Cardiac fibroblast (primary cell): ENCODE measurements around the gene MAP2K6.

ENCODE experiments used
- DNase-seq, 2 donors: peaks; one replicate each; pipeline versions ENCODE4 v3.0.0 to v3.0.0-alpha.2; 2010; ENCODE audit warnings: low read depth in 2 of 2
- H3K4me3 ChIP-seq, 2 donors: replicated peaks in 1 of 2; 1 replicate in 1 of 2; 2 replicates in 1 of 2; pipeline ENCODE4 v1.5.1; 2011; ENCODE audit warnings: low read depth in 2 of 2, low read length in 2 of 2, mild to moderate bottlenecking in 2 of 2, moderate library complexity in 1 of 2
- TF ChIP-seq, protein P1 (sequence below): IDR thresholded peaks from one replicate; pipeline ENCODE4 v1.5.1; 2011; ENCODE audit warnings: low read depth, mild to moderate bottlenecking, low read length, inconsistent platforms

MAP2K6 gene

DNA sequence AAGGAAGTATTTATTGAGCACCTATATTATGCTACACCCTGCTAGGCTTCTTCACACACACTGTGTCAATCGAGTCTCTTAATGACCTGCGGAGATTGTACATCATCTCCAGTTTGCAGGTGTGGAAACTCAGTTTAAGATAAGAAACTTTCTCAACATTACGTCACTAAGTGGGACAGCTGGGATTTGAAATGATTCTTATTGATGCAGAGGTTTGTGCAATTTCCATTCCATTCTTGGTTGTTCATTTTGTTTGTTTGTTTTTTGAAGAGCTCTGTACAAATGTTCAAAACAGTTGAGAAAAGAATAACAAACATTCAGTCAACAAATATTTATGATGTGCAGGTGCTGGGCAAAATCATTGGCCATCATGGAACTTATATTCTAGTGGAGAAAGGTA is 84.8 kb downstream of the MAP2K6 start:
- TF ChIP-seq, protein P1, sequence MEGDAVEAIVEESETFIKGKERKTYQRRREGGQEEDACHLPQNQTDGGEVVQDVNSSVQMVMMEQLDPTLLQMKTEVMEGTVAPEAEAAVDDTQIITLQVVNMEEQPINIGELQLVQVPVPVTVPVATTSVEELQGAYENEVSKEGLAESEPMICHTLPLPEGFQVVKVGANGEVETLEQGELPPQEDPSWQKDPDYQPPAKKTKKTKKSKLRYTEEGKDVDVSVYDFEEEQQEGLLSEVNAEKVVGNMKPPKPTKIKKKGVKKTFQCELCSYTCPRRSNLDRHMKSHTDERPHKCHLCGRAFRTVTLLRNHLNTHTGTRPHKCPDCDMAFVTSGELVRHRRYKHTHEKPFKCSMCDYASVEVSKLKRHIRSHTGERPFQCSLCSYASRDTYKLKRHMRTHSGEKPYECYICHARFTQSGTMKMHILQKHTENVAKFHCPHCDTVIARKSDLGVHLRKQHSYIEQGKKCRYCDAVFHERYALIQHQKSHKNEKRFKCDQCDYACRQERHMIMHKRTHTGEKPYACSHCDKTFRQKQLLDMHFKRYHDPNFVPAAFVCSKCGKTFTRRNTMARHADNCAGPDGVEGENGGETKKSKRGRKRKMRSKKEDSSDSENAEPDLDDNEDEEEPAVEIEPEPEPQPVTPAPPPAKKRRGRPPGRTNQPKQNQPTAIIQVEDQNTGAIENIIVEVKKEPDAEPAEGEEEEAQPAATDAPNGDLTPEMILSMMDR, result no peak
- no peak overlapping the region for H3K4me3 ChIP-seq
- DNase-seq, result no peak

DNA sequence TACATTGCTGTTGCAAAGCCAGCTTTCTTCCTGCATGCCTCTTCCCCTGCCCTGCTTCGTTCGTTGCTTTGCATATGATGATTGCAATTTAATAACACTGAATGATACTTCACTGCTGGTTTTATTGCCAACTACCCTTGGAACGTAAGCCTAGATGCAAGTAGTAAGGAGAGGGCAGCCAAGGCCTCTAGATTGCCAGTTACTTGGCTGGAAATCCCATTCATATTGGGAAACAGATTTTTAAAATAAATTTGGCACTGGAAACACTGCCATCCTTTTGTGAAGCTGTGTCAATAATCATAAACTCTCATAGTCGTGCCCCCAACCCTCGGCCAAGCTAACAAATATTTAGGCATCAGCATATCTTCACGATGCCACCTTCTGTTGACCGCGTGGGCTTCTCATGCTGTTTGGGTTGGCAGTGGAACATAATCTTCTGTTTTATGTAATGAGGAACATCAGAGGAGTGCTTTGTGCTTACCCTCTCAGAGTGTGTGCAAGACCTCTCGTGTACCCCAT is 86.5 kb downstream of the MAP2K6 start:
- DNase-seq, result no peak

DNA sequence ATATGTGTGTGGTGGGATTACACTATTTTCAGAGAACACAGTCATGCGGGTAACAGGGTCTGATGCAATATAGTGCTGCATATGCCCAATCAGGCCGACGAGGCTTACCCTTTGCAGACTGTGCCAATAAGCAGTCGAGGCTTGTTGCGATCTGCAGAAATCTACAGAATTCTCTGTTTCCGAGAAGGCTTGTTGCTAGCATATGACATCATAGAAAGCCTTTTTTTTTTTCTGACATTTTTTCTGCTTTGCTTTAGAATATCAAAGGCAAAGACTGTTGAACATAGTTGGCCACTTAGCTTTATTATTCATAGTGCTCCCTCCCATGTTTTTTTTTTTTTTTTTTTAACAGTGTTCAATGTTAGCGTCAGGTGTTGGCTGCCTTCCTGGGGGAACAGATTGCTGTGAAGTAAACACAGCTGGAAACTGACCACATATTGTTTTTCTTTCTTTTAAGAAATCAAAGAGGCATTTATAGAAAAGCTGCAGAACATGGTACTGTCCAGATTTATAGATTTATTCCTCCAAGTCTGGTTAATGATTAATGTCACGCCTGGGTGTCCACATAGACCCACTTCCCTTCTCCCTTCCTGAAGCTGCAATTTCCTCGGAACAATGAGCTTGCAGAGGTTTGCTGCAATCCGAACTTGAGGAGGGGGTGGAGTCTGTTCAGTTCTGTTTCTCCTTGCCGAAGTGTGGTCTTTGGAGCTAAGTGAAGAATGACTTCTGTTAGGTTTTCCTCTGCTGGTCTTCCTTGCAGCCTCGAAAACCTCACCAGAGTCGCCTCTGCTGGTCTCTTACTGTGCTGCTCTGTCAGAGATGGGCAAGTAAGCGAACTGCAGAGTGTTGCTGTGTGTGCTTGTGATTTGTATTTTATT is 87.3 kb downstream of the MAP2K6 start:
- TF ChIP-seq, protein P1, result no peak
- peak; percentile 55 to 64 for DNase-seq
- H3K4me3 ChIP-seq, result peak overlapping the region in 1 of 2 donors; percentile 10

More for the DNA sequence above, 86.5 kb downstream of the MAP2K6 start:
- TF ChIP-seq, protein P1, result no peak
- H3K4me3 ChIP-seq, result no peak overlapping the region

DNA sequence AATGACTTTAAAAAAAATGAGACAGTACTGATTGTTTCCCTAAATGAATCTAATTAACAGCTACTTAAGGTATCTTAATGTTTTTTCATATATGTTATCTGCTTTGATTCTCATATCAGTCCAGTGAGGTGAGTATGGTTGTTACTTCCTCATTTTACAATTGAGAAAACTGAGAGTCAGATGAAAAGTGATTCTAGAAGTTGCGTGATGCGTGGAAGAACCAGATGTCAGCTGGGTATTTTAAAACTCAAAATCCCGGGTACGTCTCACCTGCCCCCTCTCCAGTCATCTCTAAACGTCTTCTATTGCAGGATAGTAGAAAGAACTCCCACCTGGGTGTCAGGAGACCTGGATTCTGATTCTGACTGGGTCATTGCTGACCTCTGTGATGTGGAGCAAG is 89.2 kb downstream of the MAP2K6 start:
- TF ChIP-seq, protein P1, result no peak
- no peak overlapping the region for H3K4me3 ChIP-seq
- no peak for DNase-seq

DNA sequence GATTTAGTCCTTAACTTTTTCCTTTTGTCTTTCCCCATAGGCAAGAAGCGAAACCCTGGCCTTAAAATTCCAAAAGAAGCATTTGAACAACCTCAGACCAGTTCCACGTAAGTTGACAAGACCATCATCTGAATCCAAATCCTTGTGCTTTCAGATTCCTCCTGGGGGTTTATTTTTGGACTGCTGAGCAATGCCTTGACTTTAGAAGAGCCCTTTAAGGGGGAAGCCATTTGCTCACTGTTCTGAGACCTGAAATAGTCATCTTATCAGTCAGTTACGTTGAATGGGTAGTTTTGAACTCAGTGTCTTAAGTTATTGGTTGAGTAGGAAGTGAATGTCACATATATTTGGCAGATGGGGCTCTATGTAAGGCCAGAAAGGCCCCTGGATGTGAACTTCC is 91.2 kb downstream of the MAP2K6 start:
- H3K4me3 ChIP-seq, result no peak overlapping the region
- no peak for DNase-seq
- TF ChIP-seq, protein P1, result no peak

- no peak overlapping the region for H3K4me3 ChIP-seq
- TF ChIP-seq, protein P1, result peak; percentile 28
- peak in 1 of 2 donors; percentile 11 for DNase-seq
Observed at GRCh38 chr17:69506489-69506888, 92.0 kb downstream of the MAP2K6 start.
